B cell (primary cell): Measurements from ENCODE around the gene NUP62. TPM values are rescaled to one million over a fixed set of nuclear protein-coding genes. Genes with fewer than 3 reads are reported as not detected.

Experiments used
- ATAC-seq: fragments of 200-7000 bp; cut with Tn5 transposase; one replicate; pipeline ENCODE4 v1.10.0; 2021; ENCODE audit warnings: low read depth, mild to moderate bottlenecking, moderate number of reproducible peaks, moderate library complexity
- CTCF ChIA-PET: fragments of 350-600 bp; sonication (Branson Sonifier 250); formaldehyde crosslinking; loops from one replicate; lab custom pipeline; 2021; ENCODE audit warnings: antibody characterized with exemption, inconsistent platforms; lab: Charles Lee
- POLR2A ChIA-PET: fragments of 350-600 bp; sonication (Branson Sonifier 250); formaldehyde crosslinking; loops from one replicate; lab custom pipeline; 2021; ENCODE audit warnings: antibody characterized with exemption; lab: Charles Lee
- DNase-seq: peaks from one replicate; pipeline ENCODE4 v3.0.0; 2013
- H2AFZ ChIP-seq: 2 replicates; pipeline ENCODE4 v1.6.1; 2012; ENCODE audit warnings: mild to moderate bottlenecking, low read depth, low read length; ENCODE audit not compliant: insufficient read depth, poor library complexity, severe bottlenecking
- H3K27ac ChIP-seq, 2 donors: 1 replicate in 1 of 2; 2 replicates in 1 of 2; pipeline ENCODE4 v1.5.1; 2012 to 2013; ENCODE audit warnings: low read length in 2 of 2, mild to moderate bottlenecking in 2 of 2, moderate library complexity in 1 of 2
- H3K27me3 ChIP-seq, 4 experiments: fragments of 200-600 bp in 1 of 4; sonication (generic) in 1 of 4; replicated peaks in 1 of 4; 1 replicate in 2 of 4; 2 replicates in 2 of 4; pipeline versions ENCODE4 v1.6.1 to v1.7.0; 2013 to 2016; ENCODE audit warnings: low read length in 3 of 4, mild to moderate bottlenecking in 2 of 4, mixed read lengths in 1 of 4, moderate library complexity in 1 of 4; ENCODE audit not compliant: insufficient read depth in 4 of 4, control insufficient read depth in 3 of 4; ENCODE audit errors: control extremely low read depth in 1 of 4
- H3K36me3 ChIP-seq, 2 experiments: replicated peaks in 1 of 2; 1 replicate in 1 of 2; 2 replicates in 1 of 2; pipeline versions ENCODE4 v1.6.1 to v1.7.1; 2013; ENCODE audit warnings: low read length in 1 of 2; ENCODE audit not compliant: insufficient read depth in 2 of 2, control insufficient read depth in 1 of 2; ENCODE audit errors: control extremely low read depth in 1 of 2, extremely low read depth in 1 of 2
- H3K4me1 ChIP-seq, 2 donors: fragments of 200-600 bp in 1 of 2; sonication (generic) in 1 of 2; 1 replicate in 1 of 2; 2 replicates in 1 of 2; pipeline versions ENCODE4 v1.5.1 to v1.6.1; 2013 to 2017; ENCODE audit warnings: low read length in 2 of 2; ENCODE audit not compliant: control insufficient read depth in 2 of 2, insufficient read depth in 2 of 2
- H3K4me2 ChIP-seq: replicated peaks from 2 replicates; pipeline ENCODE3; 2012; ENCODE audit warnings: mild to moderate bottlenecking, low read depth, low read length; ENCODE audit not compliant: poor library complexity, severe bottlenecking
- H3K4me3 ChIP-seq, 5 experiments: fragments of 200-600 bp in 1 of 5; sonication (generic) in 1 of 5; 1 replicate in 3 of 5; 2 replicates in 2 of 5; pipeline versions ENCODE4 v1.5.1 to v1.7.0; 2011 to 2016; ENCODE audit warnings: low read length in 4 of 5, mild to moderate bottlenecking in 4 of 5, low read depth in 2 of 5, control low read depth in 1 of 5, moderate library complexity in 1 of 5; ENCODE audit not compliant: insufficient read depth in 1 of 5; ENCODE audit errors: control extremely low read depth in 1 of 5, extremely low read depth in 1 of 5
- H3K79me2 ChIP-seq: fragments of 200-600 bp; sonication (generic); one replicate; pipeline ENCODE4 v1.6.0; 2016; ENCODE audit warnings: low read length; ENCODE audit not compliant: control insufficient read depth, insufficient read depth
- H3K9ac ChIP-seq: fragments of 200-600 bp; sonication (generic); 2 replicates; pipeline ENCODE4 v1.6.1; 2017; ENCODE audit warnings: mild to moderate bottlenecking, low read length, moderate library complexity
- H3K9me3 ChIP-seq, 3 donors: one replicate each; pipeline versions ENCODE4 v1.6.1 to v1.7.1; 2013; ENCODE audit warnings: low read length in 2 of 3; ENCODE audit not compliant: control insufficient read depth in 2 of 3, insufficient read depth in 1 of 3; ENCODE audit errors: control extremely low read depth in 1 of 3
- H4K20me1 ChIP-seq: 2 replicates; pipeline ENCODE4 v1.6.0; 2012; ENCODE audit warnings: mild to moderate bottlenecking, low read length; ENCODE audit not compliant: insufficient read depth, control insufficient read depth, poor library complexity, severe bottlenecking
- H3K27ac Mint-ChIP-seq: one replicate; pipeline ENCODE4 v1.8.0; 2021; ENCODE audit warnings: mixed read lengths
- H3K27me3 Mint-ChIP-seq: one replicate; pipeline ENCODE4 v1.8.0; 2021; ENCODE audit warnings: mixed read lengths
- H3K4me1 Mint-ChIP-seq: one replicate; pipeline ENCODE4 v1.8.0; 2021; ENCODE audit warnings: mixed read lengths
- H3K4me3 Mint-ChIP-seq: one replicate; pipeline ENCODE4 v1.8.0; 2021; ENCODE audit warnings: mixed read lengths
- H3K9me3 Mint-ChIP-seq: one replicate; pipeline ENCODE4 v1.8.0; 2022; ENCODE audit warnings: mixed read lengths; ENCODE audit not compliant: insufficient read depth
- CTCF ChIP-seq: fragments of 200-600 bp; IDR thresholded peaks from one replicate; pipeline ENCODE4 v1.8.0; 2022; ENCODE audit warnings: antibody characterized with exemption, mild to moderate bottlenecking
- EZH2 ChIP-seq: IDR thresholded peaks from 2 replicates; pipeline ENCODE4 v1.6.1; 2012; ENCODE audit warnings: borderline replicate concordance, low read depth, mild to moderate bottlenecking, moderate library complexity, low read length; ENCODE audit not compliant: insufficient read depth, poor library complexity, severe bottlenecking
- WGBS: methylation state at CpG from one replicate; pipeline ENCODE4 v1.1.5; 2013; ENCODE audit warnings: missing lambda C conversion rate; ENCODE audit not compliant: insufficient coverage; 5-methylcytosine and 5-hydroxymethylcytosine counted together
- intact Hi-C: fragments of 100-400 bp; cut with micrococcal nuclease; formaldehyde crosslinking; loops from one replicate; pipeline ENCODE4 v1.10.0; 2022
- polyA plus RNA-seq: library from polyadenylated mRNA; depleted of rRNA; stranded (reverse); fragments of >200 nt; gene quantifications from 2 replicates; pipeline ENCODE4 v1.2.3, GENCODE V29; 2012
- total RNA-seq, 2 donors: library from RNA; stranded (reverse); fragments of 120-200 nt in 1 of 2; gene quantifications; 1 replicate in 1 of 2; 2 replicates in 1 of 2; pipeline versions ENCODE4 v1.2.3 to v1.2.4, GENCODE V29; 2013 to 2022

The NUP62 gene
- total and polyA plus RNA-seq, 2 donors (not counting 1 experiment from before 2014, with no cell fraction given) = 25.2 to 75.7 TPM

DNA sequence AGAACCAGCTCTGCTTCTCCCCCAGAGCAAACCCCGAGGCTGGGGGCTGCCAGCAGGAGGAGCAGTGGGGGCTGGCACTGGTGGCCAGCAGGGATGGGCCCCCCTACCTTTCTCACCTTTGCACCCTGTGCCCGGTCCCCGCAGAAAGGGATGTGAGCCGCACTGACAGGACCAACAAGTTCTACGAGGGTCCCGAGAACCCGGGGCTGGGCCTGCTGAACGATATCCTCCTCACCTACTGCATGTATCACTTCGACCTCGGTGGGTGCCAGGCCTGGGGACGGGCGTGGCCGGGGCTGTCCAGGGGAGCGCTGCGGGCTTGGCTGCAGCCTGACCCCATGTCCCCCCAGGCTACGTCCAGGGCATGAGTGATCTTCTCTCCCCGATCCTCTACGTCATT lies 45.2 kb downstream of the NUP62 start:
- H3K9ac ChIP-seq = no peak overlapping the region

GRCh38 chr19:49883094-49883493 lies 46.2 kb downstream of the NUP62 start:
- Mint-ChIP-seq H3K4me3 (no peak overlapping the region), H3K27me3 (no peaks in the 10 kb centered on the region), H3K27ac (no peak overlapping the region), H3K4me1 (peaks cover 8% of the 10 kb centered on the region), H3K9me3 (no peaks in the 10 kb centered on the region)
- no peak for TF ChIP-seq CTCF
- no peak for TF ChIP-seq EZH2
- WGBS = 100% methylated on average over 5 of the region's 5 CpGs
- H3K79me2 ChIP-seq = peaks cover 7% of the 10 kb centered on the region
- peaks cover 51% of the 10 kb centered on the region for H4K20me1 ChIP-seq
- peaks cover 5 to 11% of the 10 kb centered on the region in 2 donors for H3K4me1 ChIP-seq
- no peak for ATAC-seq
- no peaks in the 10 kb centered on the region for H3K27me3 ChIP-seq
- intact Hi-C loops = no loop called here
- no peak overlapping the region for H3K27ac ChIP-seq
- POLR2A ChIA-PET = no interaction called here
- H2AFZ ChIP-seq = no peak overlapping the region
- H3K36me3 ChIP-seq = peaks cover 0 to 62% of the 10 kb centered on the region in 2 experiments
- CTCF ChIA-PET = no interaction called here
- H3K9me3 ChIP-seq = no peaks in the 10 kb centered on the region
- no peak for DNase-seq
- H3K4me2 ChIP-seq = no peak overlapping the region
- no peak overlapping the region for H3K4me3 ChIP-seq
- no peak overlapping the region for H3K9ac ChIP-seq

More for the DNA sequence above, 45.2 kb downstream of the NUP62 start:
- intact Hi-C loops = no loop called here
- Mint-ChIP-seq H3K27me3 (no peaks in the 10 kb centered on the region), H3K4me1 (peaks cover 2% of the 10 kb centered on the region), H3K4me3 (no peak overlapping the region), H3K27ac (no peak overlapping the region), H3K9me3 (no peaks in the 10 kb centered on the region)
- no peak overlapping the region for H3K4me2 ChIP-seq
- no peak for TF ChIP-seq EZH2
- peaks cover 4% of the 10 kb centered on the region for H3K79me2 ChIP-seq
- 96% methylated on average over 17 of the region's 18 CpGs for WGBS
- H3K9me3 ChIP-seq = no peaks in the 10 kb centered on the region
- DNase-seq (no peak), ATAC-seq (no peak)
- peaks cover 43% of the 10 kb centered on the region for H4K20me1 ChIP-seq
- H3K27ac ChIP-seq = no peak overlapping the region
- no peak overlapping the region for H2AFZ ChIP-seq
- ChIA-PET POLR2A (no interaction called here), CTCF (no interaction called here)
- H3K36me3 ChIP-seq = peaks cover 0 to 56% of the 10 kb centered on the region in 2 experiments
- no peak overlapping the region for H3K4me3 ChIP-seq
- H3K27me3 ChIP-seq = no peaks in the 10 kb centered on the region
- peaks cover 0 to under 1% of the 10 kb centered on the region in 2 donors for H3K4me1 ChIP-seq
